ENCODE measurements around the gene ETFA.

Gene ETFA

DNA sequence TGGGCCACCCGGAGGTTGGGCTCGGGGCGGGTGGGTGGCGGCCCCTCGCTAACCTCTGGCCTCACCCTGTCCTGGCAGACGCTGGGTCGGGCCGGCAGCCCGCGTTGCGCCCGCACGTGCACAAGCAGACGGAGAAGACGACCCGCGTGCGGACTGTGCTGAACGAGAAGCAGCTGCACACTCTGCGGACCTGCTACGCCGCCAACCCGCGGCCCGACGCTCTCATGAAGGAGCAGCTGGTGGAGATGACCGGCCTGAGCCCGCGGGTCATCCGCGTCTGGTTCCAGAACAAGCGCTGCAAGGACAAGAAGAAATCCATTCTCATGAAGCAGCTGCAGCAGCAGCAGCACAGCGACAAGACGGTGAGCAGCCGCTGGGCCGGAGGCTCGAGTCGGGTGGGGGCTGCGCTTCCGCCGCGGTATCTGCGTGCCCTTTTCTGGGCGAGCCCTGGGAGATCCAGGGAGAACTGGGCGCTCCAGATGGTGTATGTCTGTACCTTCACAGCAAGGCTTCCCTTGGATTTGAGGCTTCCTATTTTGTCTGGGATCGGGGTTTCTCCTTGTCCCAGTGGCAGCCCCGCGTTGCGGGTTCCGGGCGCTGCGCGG, 29.0 kb upstream of the ETFA start:
- DNase-seq (ENCODE audit: low spot score) = peak; percentile 35

- DNase-seq (ENCODE audit: low spot score) = peak; percentile 39
Observed at GRCh38 chr15:76339305-76340197, 28.3 kb upstream of the ETFA start.

- DNase-seq (ENCODE audit: low spot score) = no peak
Observed at GRCh38 chr15:76338486-76339304, 27.4 kb upstream of the ETFA start.

GRCh38 chr15:76337696-76338485, 26.6 kb upstream of the ETFA start:
- DNase-seq (ENCODE audit: low spot score) = peak; percentile 19

DNA sequence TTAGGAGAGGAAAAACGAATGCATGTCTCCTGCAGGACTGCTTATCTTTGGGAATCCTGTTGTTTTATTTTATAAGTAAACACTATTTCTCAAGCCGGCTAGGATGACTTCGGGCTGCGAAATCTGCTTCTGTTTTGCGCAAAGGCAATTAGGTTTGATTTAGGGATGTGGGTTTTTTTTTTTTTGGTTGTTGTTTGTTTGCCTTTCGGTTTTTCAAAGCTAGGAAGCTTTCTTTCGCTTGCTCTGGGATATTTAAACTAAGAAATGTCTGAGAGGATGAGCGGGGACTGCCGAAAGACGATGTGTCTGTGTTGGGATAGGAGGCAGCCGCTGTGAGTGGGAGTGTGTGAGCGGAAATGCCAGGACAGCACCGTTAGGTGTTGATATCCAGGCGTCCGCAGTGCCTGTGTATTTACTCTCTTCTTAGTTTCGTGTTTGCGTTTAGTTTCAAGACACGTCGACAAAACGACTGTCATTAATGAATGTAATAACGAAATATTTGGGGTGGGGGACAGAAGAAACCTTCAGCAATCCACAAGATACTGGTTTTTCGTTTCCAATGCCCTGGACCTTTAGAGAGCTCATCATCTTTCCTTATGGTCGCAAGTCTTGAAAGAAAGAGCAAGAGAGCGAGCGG, 25.9 kb upstream of the ETFA start:
- DNase-seq (ENCODE audit: low spot score) = peak; percentile 44

DNA sequence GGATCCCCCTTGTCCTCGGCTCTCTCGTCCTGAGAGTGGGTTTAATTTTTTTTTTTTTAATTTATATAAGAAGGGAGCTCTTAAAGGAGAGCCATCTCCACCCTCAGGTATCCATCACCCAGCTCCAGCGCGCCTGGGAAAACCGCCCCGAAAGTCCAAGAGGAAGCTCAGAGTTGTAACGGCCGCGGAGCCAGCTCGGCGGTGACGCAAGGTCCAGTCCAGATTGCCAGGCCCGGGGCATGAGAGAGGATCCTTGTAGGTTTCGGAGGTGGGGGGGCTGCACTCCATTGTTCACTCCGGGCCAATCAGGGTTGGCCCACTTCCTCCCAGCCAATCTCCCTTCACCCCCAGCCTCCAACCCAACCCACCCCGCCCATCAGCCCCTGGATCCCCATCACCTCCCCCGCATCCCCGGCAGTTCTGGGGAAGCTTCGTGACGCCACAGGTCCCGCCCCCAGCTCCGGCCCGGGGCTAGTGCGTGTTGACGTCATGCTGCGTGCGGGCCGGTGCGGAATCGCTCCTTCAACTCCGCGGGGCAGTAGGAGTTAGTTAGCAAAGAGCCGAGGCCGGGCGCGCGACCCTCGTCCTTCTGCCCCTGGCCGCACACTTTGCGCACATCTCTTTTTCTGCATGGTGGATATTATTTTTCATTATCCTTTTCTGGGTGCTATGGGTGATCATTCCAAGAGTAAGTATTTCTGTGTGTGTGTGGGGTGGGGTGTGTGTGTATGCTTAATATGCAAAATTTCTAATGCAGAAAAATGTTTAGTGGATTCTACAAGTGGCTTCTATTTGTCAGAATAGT, 25.2 kb upstream of the ETFA start, which contains the start of gene ISL2:
TSS of gene ISL2 (plus strand) at position 520 of the 805 bp plus-strand sequence. CDS start at position 631, 111 bp downstream.
- peak; percentile 93 for DNase-seq (ENCODE audit: low spot score)

DNA sequence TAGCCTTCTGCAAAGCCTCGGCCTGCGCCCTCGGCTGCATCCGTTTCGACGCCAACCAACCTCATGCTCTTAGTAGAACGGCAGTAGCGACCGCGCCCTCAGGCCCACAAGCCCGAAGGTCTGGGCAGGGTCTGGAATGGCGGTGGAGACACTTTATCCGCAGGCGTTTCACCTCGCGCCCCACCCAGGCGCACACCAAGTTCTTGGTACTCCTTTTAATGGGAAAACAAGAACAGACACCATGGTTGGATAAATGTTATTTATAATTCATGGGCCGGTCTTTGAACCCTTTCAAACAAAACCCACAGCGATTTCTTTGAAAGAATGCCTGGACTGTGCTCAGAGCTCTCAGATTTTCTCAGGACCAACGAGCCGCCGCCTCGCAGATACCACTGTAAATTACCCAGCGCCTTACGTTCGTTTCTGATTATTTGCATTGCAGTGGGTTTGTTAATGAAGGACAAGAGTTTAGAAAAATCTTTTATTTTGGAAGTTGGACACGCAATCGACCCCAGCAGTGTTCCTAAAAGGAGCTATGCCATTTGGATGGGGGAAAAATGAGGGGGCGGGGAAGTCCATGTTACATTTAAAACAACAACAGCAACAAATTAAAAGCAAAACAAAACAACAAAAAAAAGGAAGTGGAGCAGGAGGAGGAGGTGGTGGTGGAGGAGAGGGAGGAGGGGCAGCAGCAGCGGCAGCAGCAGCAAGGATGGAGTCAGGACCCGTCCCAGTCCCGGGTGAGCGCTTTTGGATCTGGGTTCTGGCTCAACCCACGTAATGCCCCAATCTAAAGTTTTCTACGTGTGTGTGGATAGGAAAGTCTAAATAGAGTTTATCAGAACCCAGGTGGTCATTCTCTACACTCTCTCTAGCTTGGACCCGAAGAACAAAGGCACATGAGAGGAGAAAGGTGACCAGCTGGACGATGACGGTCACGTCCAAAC, 24.3 kb upstream of the ETFA start:
- peak; percentile 24 for DNase-seq (ENCODE audit: low spot score)

- DNase-seq (ENCODE audit: low spot score) = no peak
Observed at GRCh38 chr15:76334438-76335306, 23.4 kb upstream of the ETFA start.

DNA sequence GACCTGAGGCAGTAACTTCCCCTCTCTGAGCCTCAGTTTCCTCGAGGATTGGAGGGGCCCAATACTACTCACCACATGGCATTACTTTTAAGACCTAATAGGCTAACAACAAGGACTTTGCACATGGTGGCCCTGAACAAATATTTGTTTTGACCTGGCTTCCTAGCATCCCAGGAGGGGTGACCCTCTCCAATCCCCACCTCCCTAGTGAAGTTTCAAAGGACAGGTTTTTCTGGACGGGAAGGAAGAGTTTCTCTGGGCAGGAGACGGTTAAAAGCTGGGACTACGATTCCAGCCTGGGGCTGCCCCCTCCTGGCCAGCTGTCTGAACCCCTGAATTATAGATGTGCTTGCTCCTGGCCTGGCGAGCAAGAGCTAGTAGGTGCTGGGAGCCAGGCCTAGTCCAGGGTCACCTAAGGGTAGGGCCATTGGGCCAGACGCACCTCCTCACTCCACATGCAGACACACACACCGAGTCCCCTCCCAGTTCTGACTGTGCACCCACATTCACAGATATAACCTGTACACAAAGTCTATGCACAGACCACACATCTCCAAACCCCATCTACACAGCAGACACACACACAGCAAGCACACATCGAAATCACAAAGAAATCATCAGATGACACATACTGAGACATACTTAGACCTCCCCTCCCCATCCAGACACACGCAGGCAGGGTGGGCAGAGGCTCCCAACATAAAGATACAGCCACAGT, 22.6 kb upstream of the ETFA start:
- DNase-seq (ENCODE audit: low spot score) = no peak

DNA sequence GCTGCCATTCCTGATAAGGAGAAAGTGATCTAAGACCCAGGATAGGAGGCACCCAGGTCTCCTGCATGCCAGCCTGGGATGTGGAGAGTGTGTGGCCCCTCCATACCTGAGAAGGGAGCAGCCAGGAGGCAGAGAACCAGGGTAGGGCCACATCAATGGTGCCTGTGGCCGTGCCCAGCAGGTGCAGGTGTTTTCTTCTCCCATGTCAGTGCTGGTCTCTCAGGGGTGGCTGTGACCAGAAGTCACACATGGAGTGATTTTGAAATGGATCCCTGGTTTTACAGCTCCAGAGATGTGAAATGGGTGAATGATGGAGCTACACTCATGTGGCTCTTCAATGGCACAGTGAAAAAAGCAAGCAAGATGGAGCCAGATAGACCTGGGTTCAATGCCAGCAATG, 22.0 kb upstream of the ETFA start:
- no peak for DNase-seq (ENCODE audit: low spot score)

- no peak for DNase-seq (ENCODE audit: low spot score)
Observed at GRCh38 chr15:76332796-76333195, 21.5 kb upstream of the ETFA start.

- peak; percentile 73 for DNase-seq (ENCODE audit: low spot score)
Observed at GRCh38 chr15:76330080-76330680, 18.9 kb upstream of the ETFA start.

DNA sequence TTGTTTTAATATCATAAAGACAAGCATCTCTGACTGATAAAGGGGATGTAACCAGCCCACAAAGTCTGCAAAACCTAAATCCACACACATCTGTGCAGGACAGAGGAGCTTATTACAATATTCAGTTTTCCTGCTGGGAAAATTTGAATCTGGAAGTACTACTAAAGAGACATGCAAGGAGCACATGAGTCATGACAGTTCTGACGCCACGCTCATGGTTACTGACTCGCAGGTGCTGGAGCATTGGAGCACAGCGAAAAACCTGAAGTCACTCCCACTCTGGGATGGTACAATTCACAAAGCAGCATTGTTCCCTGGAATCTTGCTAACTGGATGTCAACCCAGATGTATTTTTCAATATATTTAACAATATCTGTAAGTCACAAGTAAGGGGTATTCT, 17.7 kb upstream of the ETFA start:
- no peak for DNase-seq (ENCODE audit: low spot score)

- DNase-seq (ENCODE audit: low spot score) = no peak
Observed at GRCh38 chr15:76328106-76328696, 16.9 kb upstream of the ETFA start.

DNA sequence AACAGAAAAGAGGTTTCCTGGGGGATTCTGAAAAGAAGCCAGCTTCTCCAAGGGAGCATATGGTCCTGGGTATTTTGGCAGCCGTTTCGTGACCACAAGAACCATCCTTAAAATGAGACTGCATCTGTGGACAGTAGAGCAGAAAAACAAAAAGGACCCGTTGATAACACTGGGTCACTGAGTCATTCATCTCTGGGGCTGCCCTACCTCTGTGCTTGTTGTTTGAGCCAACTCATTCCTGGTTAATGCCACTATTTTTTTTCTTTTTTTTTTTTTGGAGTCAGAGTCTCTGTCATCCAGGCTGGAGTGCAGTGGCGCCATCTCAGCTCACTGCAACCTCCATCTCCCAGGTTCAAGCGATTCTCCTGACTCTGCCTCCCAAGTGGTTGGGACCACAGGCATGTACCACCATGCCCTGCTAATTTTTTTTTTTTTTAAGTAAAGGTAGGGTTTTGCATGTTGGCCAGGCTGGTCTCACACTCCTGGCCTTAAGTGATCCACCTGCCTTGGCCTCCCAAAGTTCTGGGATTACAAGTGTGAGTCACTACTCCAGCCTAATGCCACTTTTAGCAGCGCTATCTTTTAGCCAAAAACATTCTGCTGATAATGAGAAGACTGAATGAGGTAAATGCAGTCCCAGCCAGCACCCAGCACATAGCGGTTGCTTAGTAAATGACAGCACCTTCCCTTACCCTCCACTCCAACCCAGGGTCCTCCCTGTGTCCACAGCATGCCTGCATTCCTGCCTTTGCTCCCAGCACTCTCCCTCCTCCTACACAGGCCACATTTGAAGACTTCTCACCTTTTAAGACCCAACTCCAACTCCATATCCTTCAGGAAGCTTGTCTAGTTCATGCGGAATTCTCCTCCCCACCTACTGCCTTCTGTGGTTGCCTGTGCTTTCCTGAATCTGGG, 16.2 kb upstream of the ETFA start:
- no peak for DNase-seq (ENCODE audit: low spot score)

GRCh38 chr15:76325704-76326103, 14.4 kb upstream of the ETFA start:
- DNase-seq (ENCODE audit: low spot score) = no peak

Data from GM03348 (cell line).